ENCODE results near the gene ALDH1L1. TPM values are rescaled to one million over a fixed set of nuclear protein-coding genes. Genes with fewer than 3 reads are reported as not detected.

The ALDH1L1 gene
- total and polyA plus RNA-seq, 2 of the 8 experiments (the other 6 are each of a cell fraction or from before 2014, with no cell fraction given), result 0.98 to 1.6 TPM

DNA sequence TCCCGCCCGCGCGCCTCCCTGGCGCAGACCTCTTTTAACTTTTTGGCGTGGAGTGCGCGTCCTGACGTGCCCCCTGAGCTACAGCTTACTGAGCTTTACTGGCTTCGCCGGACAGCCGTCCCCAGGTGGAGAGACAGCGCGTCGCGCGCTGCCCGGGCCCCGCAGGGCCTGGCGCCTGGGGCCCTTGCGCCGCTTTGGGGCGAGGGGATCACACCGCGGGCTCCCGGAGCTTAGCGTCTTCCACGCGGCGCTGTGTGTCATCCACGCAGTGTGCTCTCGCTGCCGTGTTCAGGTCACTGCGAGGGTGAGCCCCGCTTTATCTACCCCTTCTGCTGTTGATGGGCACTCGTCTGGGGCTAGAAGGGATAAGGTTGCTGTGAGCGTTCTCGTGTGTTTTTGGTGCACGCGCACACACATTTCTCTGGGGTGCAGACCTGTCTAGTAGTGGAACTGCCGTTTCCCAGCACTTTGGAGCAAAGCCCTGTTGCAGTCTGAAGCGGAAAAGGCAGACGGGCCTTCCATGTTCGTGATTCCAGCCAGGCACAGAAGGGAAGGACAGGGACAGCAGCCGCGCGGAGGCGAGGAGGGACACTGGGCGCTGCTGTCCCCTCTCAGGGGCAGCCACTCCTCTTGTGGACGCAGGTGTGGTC lies 33.1 kb upstream of the ALDH1L1 start:
- no peak overlapping the region for H3K14ac ChIP-seq (ENCODE audit: insufficient read length)
- H3K27ac ChIP-seq (ENCODE audit: low read depth, low read length), result no peak overlapping the region
- peak overlapping the region; percentile 86 for H2AFZ ChIP-seq (ENCODE audit: low read length)
- no peaks in the 10 kb centered on the region for H3K79me1 ChIP-seq (ENCODE audit: low read depth, low read length)
- POLR2A ChIA-PET (ENCODE audit: partially characterized antibody), result interaction anchor here (0.8 to 1.6 kb wide), 4 partner anchors 15 to 290 kb away, joined by 3 to 4 read pairs (median 4); no protein-coding TSS in a partner anchor
- no peak overlapping the region for H2BK20ac ChIP-seq (ENCODE audit: low read length)
- no peak for FAIRE-seq
- no peak overlapping the region for H2AK5ac ChIP-seq (ENCODE audit: low read depth, low read length)
- H3K9ac ChIP-seq (replicated peaks in 1 of 4; ENCODE audit: extremely low read depth in 1 of 4, low read depth in 3 of 4, low read length in 3 of 4), result peak overlapping the region in 2 of 4 experiments; percentile 8 to 25; a peak in 3 of 7 replicates
- no peaks in the 10 kb centered on the region for H3K9me3 ChIP-seq (ENCODE audit: insufficient read depth in 2 of 2, low read depth in 1 of 2, low read length in 1 of 2)
- H3K4me1 ChIP-seq (replicated peaks in 1 of 4; ENCODE audit: control insufficient read depth in 3 of 4, insufficient read depth in 4 of 4, low read length in 3 of 4), result peaks cover 0 to 12% (median 8%) of the 10 kb centered on the region in 4 experiments; a peak in 6 of 7 replicates
- H3K4me3 ChIP-seq (ENCODE audit: extremely low read depth in 1 of 4, insufficient read depth in 2 of 4, low read depth in 3 of 4, low read length in 4 of 4), result peak overlapping the region; percentile 37 to 68 (median 58)
- H3K56ac ChIP-seq (replicated peaks; ENCODE audit: insufficient read length, low read depth, low read length), result no peak overlapping the region
- peak overlapping the region; percentile 62; the same call in 1 of the 2 replicates for H2BK12ac ChIP-seq (ENCODE audit: low read depth, low read length)
- DNase-seq (ENCODE audit: low read depth in 1 of 2, low spot score in 2 of 2), result no peak
- peak overlapping the region; percentile 54; the same call in 1 of the 2 replicates for H2BK5ac ChIP-seq (ENCODE audit: low read depth, low read length)
- no peaks in the 10 kb centered on the region for H3K36me3 ChIP-seq (ENCODE audit: control insufficient read depth in 2 of 4, insufficient read depth in 4 of 4, low read length in 3 of 4)
- peak overlapping the region; percentile 9; the same call in 1 of the 2 replicates for H2BK15ac ChIP-seq (ENCODE audit: low read length)
- peak overlapping the region; percentile 36 for H2BK120ac ChIP-seq (replicated peaks; ENCODE audit: low read depth, low read length)
- 22% methylated on average over 44 of the region's 50 CpGs; no CpG with 5 or more reads in 1 of the 2 experiments for WGBS, 2 experiments (ENCODE audit: extremely low coverage in 1 of 2, insufficient coverage in 1 of 2, insufficient read length in 1 of 2, insufficient replicate concordance in 2 of 2, low coverage in 1 of 2, low lambda C conversion rate in 2 of 2, missing lambda C conversion rate in 1 of 2)
- peak overlapping the region; percentile 79 for H4K8ac ChIP-seq (ENCODE audit: extremely low read depth, insufficient read depth, low read length)
- H3K23me2 ChIP-seq (ENCODE audit: low read depth, low read length), result peaks cover 10% of the 10 kb centered on the region; the same call in 1 of the 2 replicates
- peak overlapping the region; percentile 85 for H3K18ac ChIP-seq (ENCODE audit: extremely low read depth, low read length)
- no peaks in the 10 kb centered on the region for H3K79me2 ChIP-seq (ENCODE audit: control insufficient read depth in 1 of 2, insufficient read depth in 2 of 2, low read length in 2 of 2)
- peak overlapping the region; percentile 91 to 95 for H3K4me2 ChIP-seq (ENCODE audit: insufficient read depth in 1 of 2, low read depth in 2 of 2, low read length in 2 of 2)
- peak overlapping the region; percentile 31 for H4K91ac ChIP-seq (replicated peaks; ENCODE audit: insufficient read length, low read length)
- no peak overlapping the region for H3K23ac ChIP-seq (ENCODE audit: insufficient read length)
- H4K20me1 ChIP-seq (replicated peaks in 1 of 2; ENCODE audit: control insufficient read depth in 1 of 2, insufficient read depth in 2 of 2, low read length in 2 of 2), result no peaks in the 10 kb centered on the region
- H3K4ac ChIP-seq (replicated peaks; ENCODE audit: insufficient read length, low read depth, low read length), result peak overlapping the region; percentile 26
- CTCF ChIA-PET (ENCODE audit: partially characterized antibody), result interaction anchor here (0.7 to 1.8 kb wide), 18 partner anchors 11 to 469 kb away, joined by 3 to 29 read pairs (median 4); no protein-coding TSS in a partner anchor
- no peak overlapping the region for H4K5ac ChIP-seq (ENCODE audit: insufficient read length, low read depth, low read length)
- H3K27me3 ChIP-seq (replicated peaks in 1 of 4; ENCODE audit: control insufficient read depth in 3 of 4, extremely low read depth in 1 of 4, insufficient read depth in 3 of 4, low read length in 3 of 4), result peaks cover 0 to 13% (median 10%) of the 10 kb centered on the region in 4 experiments; a peak in 5 of 7 replicates
